ENCODE measurements around the gene LTBP2.

Gene LTBP2

DNA sequence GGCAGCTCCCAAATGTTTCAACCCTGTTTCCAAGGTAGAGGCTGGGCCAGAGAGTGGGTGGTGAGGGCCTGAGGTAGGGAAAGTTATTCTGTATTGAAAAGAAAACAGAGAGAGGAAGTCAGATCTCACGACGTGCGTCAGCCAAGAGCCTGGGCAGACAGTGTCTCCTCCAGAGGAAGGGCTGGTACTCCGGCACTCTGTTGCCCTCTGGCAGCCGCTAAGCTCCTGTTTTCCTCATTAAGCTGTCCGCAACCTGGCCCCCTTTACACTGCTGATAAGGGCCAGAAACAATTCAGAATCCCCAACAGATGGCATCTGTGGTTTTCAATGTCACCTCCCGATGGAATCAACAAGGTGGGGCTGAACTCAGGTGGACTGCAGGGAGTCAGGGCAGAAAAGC is 26.0 kb upstream of the LTBP2 start:
- DNase-seq = no peak

DNA sequence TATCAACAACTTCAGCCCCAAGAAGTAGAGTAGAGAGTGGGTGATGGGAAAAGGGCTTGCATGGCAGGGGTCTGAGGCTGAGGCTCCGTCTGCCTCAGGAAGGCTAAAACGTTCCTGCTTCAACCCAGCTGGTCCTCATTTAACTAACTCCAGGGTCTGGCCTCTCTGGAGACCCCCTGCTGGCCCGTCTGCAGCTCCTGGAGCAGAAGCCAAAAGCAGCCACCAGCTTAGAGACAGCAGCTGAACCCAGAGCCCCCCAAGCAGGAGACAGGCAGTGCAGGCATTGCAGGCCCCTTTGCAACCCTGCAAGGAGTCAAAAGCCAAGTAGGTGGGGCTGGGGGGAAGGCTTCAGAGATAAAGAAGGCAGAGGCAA is 25.1 kb upstream of the LTBP2 start:
- DNase-seq = no peak

DNA sequence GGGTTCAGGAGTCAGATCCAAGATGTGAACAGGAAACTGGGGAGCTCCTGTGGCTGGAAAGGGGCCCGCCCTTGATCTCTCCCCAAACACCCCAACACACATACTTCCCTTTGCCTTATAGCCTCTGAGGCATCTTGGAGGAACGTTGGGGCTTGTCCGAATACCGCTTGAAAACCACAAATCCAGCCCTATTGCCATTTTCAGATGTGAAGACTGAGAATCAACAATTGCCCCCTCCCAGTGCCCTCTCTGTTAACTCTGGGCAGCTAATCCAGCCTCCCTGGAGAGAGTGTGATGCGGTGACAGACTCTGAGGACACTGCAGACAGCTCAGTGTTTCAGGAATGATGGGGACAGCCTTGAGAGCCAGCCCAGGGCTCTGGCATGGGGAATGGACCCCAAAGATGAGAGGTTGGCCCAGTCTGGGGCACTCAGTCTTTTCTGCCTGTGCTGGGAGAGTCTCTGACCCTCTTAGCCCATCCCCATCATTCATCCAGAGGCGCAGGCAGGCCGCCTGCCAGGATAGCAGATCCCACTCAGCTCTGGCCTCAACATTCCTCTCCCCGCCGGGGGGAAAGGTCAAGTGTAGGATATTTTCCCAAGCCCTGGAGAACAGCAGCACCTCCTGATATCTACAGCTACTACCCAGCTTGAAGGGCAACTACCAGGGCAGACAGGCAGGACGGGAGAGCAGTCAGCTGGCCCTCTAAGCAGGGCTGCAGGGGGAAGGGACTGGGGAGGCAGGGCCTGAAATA is 24.6 kb upstream of the LTBP2 start:
- DNase-seq = no peak

DNA sequence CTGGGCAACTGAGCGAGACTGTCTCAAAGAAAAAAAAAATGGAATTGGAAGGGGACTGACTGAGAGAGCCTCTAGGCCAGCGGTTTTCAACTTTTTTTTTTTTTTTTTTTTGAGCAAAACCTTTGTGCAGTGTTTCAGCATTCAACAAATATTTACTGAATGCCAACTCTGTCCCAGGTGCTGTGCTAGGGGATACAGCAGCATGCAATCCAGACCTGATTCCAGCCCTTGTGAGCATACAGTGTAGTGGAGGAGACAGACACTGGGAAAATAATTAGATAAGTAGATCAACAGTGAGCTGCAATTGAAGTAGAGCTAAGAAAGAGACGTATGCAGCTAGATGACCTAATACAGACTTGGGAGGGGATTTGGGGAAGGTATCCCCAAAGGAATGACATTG is 23.8 kb upstream of the LTBP2 start:
- DNase-seq = no peak

DNA sequence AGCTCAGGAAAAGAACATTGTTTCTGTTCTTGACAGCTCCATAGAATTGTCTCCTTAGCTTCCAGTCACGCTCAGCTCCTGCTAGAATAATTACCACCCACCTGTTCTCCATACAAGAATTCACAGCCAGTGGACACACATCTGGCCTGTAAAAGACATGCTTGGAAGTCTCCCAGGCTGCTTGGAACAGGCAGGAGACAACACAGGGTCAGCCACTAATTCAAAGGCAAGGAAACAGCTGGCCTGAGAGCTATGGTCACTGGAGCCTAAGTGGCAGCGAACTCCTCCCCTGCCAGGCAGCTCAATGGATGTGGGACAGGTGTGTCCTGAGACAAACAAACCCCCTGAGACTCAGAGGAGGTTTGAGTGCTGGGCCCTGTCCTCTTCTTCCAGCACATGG is 22.9 kb upstream of the LTBP2 start:
- DNase-seq = no peak

DNA sequence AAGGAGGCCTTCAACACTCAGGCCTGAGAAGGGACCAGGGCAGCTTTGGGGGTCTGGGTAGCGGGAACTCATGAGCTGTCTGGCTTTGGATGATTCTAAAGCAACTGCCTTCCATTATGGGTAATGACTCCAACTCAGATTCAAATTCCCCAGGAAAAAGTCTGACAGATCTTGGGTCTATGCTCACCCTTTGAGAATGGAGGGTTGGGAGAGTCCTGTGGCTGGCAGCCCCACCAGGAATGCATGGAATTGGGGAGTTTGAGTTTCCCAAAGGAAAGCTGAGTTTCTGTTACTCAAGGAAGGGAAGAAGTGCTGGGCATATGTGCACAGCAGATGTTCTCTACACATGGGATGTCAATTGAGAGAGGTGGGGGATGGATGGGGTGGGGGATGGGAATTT is 22.4 kb upstream of the LTBP2 start:
- no peak for DNase-seq

DNA sequence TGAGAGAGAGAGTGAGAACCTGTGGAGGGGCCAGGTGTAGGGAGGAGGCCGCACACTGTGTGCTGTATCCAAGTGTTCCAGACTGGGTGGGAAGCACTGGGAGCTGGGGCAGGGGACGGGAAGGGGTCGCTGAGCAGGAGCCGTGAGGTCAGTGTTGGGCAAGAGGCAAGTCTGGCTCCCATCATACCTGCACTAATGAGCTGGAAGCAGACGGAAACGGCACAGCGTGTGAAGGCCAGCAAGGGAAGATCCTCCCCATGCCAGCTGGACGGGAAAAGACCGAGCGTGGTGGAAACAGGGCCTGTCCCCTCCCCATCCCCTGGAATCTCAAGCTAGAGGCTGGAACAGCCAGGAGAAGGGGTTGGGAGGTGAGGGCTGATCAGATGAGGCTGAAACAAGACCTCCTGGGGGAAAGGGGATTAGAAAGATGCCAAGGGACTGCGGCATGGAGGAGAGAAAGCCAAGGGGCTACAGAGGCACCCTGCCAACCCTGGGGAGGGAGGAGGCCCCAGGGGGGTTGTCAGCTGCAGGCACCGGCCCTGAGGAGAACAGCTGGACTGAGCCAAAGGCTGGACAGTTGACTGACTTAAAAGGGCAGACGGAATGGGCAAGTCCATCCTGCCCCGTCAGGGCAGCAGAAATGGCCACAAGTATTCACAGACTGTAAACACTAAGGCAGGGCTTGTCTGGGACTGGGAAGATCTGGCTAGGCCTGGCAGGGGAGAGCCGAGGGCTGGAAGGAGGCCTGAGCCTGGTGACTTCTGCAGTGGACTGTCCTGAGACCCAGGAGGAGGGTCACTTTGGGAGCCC is 19.0 kb upstream of the LTBP2 start:
- no peak for DNase-seq

DNA sequence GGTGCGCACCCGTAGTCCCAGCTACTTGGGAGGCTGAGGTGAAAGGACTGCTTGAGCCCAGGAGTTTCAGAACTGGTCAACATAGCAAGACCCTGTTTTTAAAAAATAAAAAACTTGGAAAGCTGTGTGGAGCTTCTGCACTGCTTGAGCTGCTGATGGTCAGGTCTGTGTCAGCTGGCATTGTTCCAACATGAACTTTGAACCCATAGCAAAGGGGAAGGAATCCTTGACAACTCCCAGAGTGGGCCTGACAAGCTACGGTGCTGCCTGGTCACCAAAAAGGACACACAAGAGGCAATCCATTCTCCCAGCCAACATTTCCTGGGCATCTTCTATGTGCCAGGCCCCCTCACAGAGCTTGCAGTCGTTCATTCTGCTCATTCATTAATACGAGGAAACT is 16.4 kb upstream of the LTBP2 start:
- DNase-seq = no peak

DNA sequence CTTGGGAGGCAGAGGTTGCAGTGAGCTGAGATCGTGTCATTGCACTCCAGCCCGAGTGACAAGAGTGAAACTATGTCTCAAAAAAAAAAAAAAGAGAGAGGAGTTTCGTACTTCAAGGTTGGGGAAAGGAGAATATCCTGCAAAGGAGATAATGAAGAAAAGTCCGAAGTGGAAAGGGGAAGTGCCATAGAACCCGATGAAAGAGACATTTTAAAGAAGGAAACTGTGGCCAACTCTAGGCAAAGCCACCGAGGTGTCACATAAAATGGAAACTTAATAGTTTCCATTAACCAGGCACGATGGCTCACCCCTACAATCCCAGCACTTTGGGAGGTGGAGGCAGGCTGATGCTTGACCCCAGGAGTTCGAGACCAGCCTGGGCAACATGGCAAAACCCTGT is 15.0 kb upstream of the LTBP2 start:
- no peak for DNase-seq

DNA sequence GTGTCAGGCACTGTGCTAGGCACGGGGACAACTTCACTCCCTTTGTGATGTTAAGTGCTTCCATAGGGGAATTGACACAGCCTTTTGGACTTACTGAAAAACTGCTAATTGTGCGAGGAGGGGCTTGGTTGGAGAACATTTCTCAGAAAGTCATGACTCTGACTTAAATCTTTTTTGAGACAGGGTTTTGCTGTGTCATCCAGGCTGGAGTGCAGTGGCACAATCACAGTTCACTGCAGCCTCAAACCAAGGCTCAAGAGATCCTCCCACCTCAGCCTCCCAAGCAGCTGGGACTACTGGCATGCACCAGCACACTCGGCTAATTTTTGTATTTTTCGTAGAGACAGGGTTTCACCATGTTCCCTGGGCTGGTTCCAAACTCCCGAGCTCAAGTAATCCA is 10.2 kb upstream of the LTBP2 start:
- DNase-seq = no peak

DNA sequence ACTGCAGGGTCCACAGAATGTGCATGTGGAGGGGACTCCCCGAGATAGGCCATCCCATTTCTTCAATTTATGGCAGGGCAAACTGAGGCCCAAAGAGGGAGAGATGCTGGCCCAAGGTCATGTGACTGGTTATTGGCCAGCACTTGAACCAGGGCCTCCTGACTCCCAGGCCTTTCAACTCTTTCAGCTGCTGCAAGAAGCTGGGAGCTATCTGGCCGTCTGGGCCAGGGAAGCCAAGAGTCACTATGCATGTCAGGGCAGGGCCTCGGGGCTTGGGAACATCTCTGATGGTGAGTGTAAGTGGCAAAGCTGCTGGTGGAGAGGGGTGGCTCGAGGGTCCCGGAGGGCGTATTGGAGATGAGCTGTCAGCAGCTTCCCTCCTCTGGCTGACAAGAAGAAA is 9.5 kb upstream of the LTBP2 start:
- DNase-seq = no peak

DNA sequence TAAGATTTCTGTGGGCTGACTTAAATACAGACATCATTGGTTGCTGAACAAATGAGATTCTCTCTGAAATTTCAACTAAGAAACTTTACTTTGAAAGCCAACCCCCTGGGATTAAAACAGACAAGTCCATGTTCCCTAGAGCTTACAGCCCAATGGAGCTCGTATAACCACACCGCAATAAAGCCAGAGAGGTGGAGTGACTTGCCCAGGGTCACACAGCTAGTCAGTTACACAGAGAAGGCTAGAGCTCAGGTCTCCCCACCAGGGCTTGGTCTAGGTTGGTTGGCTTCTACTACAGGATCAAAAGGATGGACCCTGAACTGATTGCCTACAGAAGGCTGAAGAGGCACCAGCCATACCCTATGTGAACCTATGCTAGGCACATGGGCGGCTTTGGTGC is 8.9 kb upstream of the LTBP2 start:
- DNase-seq = no peak

DNA sequence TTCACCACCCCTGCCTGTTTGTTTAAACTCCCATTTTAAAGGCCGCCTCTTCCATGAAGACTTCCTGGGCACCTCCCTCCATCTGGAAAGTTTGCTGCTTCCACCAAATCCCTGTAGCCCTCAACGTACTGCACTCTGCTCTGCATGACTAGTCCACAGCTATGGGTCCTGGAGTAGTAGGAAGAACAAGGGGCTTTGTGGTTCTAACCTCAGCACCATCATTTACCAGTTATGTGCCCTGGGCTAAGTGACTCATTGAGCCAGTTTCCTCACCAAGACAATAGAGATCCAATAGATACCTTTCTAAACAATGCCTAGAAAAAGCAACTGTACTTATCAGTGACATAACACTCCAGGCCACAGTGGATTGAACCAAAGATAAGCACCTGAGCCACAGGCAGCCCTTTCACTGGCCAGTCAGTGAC is 8.5 kb upstream of the LTBP2 start:
- no peak for DNase-seq

DNA sequence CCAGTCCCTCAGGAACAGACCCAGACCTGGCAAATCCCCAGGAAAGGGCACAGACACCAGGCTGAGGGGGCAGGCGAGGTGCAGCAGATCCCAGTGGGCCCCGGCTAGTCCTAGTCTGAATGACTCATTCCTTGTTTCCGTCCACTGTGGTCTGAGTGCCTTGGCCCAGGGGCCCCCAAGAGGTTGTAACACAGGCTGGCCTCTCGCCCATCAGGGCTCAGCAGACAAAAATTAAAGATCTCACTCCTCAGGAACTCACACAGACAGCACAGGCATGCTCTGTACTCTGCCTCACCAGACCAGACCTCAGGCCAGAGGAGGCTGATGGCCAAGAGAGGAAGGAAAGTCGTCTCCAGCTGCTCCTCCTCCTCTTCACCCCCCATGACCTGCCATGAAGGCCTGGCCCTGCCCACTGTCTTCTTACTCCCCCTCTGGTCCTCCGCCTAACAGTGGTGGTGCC is 7.7 kb upstream of the LTBP2 start:
- no peak for DNase-seq

DNA sequence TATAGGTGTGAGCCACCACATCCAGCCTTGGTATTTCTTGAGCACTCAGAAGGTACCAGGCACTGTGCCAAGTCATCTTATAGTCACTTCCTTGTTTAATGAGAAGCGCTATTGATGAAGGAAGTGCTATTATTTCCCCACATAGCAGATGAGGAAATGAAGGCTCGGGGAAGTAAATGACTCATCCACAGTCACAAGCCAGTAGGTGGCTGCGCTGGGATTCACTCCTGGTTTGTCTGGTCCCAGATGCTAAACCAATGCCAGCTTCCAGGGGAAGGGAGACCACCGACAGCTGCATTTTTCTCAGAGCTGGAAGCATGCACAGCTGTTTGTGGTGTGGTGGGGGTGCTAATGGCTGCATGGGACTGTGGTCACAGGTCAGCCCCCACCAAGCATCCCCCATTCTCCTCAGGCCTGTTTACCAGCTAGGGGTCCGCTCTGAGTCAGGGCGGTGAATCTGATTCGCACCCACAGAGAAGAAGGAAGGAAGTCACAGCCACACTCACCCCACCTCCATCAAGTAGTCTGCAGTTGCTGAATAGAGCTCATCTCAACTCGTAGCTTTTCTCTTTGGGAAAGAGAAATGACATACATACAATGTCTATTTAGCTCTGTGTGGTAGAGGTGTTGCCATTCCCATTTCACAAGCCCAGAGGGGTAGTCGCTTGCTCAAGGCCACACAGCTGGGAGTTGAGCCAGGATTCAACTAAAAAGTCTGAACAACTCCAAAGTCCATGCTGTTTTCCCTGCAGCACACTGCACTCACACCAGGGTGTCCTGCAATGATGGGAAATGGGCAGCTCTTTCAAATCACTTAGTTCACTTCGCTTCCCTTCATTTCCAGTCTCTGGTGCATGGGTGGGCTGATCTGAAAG is 6.3 kb upstream of the LTBP2 start:
- no peak for DNase-seq

DNA sequence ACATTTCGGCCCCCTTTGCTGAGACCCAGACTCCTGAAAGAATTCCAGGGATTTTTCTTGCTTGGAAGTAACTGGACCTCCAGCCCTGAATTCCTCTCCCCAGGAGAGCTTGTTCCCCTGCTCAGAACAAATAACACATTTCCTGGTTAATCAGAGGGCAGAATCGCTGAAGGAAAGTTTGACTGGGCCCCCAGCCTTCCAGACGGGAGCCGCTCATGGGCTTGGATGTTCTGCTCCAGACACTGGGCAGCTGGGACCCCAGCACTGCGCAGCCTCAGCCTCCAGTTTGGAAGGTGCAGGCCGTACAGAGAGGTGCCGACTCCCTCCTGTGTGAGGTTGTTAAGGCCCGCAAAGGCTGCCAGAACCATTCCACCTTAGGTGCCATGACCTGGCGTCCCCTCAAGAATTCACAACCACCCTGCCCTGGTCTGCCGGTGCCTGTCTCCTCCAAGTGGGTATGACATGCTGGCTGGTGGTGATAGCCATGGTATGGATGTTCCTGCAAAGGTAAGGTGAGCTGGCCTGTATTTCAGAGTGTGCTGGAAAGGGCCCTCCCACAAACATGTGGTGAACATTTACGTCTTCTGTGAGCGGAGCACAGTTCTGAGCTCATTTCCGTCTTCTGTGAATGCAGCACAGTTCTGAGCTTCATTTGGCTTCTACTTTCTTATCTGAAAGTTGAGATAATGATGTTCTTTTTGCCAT is 5.1 kb upstream of the LTBP2 start:
- no peak for DNase-seq

DNA sequence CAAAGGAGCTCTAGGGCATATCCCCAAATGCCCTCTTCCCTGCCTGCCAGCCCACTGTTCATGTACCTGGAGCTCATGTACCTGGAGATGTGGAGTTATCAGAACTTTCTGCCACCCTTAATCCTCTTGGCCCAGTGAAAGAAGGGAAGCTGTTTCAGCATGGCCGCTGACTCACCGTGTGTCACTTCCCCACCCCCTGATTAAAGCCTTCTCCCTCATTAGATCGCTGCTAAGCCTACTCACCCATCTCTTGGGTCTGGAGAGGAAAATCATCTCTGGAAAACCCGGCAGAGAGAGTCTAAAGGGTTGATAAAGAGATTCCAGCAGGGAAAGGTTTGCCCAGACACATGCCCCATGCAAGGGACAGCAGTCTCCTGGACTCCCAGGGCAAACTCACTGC is 4.5 kb upstream of the LTBP2 start:
- DNase-seq = no peak

DNA sequence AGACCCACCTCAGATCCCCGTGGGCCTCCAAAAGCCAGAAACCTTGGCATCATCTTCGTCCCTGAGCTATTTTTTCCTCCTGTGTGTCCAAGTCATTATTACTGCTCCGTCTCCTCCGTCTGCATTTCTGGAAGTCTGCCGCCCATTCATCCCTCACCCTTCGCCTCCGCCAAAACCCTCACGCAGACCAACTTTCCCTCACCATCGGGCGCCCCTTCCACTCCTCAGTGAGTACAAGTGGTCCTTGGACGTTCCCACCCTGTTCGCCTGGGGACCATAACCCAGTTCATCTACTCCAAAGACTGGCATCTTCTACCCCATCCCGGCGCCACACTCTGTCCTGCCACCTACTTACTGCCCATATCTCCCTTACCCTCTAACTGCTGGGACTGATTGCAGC is 3.7 kb upstream of the LTBP2 start:
- no peak for DNase-seq

DNA sequence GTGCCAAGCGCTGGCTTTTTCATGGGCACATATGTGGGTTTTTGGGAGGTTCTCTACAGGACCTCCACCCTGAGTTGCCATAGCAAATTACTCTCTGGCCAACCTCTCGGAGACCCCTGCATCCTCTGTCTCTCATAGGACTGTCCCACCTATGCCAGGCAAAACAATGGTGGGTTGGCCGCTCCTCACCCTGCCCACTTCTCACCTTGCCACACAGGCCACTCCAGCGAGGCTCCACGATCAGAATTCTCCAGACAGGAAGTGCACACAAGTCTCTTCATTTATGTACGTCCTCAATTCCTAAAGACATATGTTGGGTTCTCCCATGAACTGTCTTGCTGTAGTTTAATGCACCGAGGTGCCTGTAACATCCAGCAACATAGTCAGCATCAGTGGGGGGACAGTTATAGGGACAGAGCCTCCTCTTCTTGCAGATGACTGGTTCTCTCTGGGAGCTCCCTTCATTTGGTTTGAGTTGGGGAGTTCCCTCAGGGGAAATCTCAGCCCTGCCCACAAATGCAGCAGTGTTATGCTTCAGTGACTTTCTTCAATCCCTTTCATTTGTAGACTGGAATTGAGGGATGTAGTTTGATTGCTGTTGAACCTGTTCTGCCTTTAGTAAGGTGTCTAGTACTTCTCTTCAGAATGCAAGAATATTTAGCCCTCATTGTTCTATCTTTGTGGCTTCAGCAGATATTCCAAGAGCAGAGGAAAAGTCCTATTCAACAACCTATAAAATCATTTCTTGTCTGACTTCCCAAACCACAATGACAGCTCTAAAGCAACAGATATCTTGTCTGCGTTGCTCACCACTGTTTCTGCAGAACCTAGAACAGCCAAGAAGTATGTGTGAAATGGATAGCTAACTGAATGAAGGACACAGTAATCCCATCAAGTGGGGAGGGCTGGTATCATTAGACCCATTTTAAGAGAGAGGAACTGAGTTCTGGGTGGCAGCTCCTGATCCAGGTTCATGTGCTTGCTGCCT is 2.8 kb upstream of the LTBP2 start:
- no peak for DNase-seq

DNA sequence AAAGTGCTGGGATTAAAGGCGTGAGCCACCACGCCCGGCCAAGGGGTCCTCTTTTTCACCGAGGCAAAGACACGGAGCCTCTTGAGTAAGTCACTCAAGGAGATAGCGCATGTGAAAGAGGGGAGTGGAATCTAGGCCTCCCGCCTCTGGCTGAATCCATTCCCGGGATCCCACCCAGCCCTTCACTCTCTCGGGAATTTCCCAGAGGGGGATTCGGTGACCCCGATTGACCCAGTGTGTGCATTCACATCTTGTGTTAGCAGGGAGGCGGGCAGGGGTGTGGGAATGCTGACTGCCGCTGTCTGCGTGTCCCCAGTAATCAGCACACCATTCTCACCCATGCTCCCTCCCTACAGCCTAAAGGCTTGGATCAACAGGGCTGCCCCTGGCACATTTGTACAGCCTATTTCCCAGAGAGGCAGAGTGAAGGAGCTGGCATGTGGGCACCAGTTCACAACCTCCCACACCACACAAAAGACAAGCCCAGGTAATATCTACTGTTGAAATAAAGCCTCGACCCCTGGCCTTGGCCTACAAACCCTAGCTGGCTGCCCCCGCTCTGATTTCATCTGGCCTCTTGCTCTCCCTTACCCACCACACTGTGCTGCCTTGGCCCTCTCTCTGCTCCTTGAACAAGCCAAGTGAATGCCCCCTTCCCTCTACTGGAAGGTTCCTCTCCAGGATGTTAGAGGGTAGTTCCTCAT is 1.3 kb upstream of the LTBP2 start:
- no peak for DNase-seq
